Astrocyte (in vitro differentiated cells and primary cell): ENCODE data around the gene GLP1R. TPM values are rescaled to one million over a fixed set of nuclear protein-coding genes. Genes with fewer than 3 reads are reported as not detected.
A peak's percentile ranks its signal among the peaks of the same experiment; 100 is the strongest.
"Not testable (repeated sequence)": the region's sequence is repeated elsewhere in the genome, so short reads cannot be mapped to it uniquely, and the experiment has no call there.

ENCODE experiments used
- DNase-seq: peaks from one replicate; pipeline ENCODE4 v3.0.0-alpha.2; 2010; ENCODE audit warnings: low read depth
- FAIRE-seq: peaks from 2 replicates; lab custom pipeline; 2011; peaks lifted over from hg19 to GRCh38; lab: Jason Lieb, UNC
- H2AFZ ChIP-seq: 2 replicates; pipeline ENCODE4 v1.6.0; 2012; ENCODE audit warnings: low read depth, low read length, inconsistent platforms
- H3K27ac ChIP-seq: 2 replicates; pipeline ENCODE4 v1.5.1; 2011; ENCODE audit warnings: low read depth, low read length, inconsistent platforms
- H3K27me3 ChIP-seq: 2 replicates; pipeline ENCODE4 v1.6.0; 2011; ENCODE audit warnings: low read length, inconsistent platforms; ENCODE audit not compliant: insufficient read depth
- H3K36me3 ChIP-seq: 2 replicates; pipeline ENCODE4 v1.5.1; 2011; ENCODE audit warnings: low read length, inconsistent platforms; ENCODE audit not compliant: insufficient read depth
- H3K4me1 ChIP-seq: 2 replicates; pipeline ENCODE4 v1.5.1; 2011; ENCODE audit warnings: low read length, inconsistent platforms; ENCODE audit not compliant: insufficient read depth
- H3K4me2 ChIP-seq: 2 replicates; pipeline ENCODE4 v1.6.0; 2012; ENCODE audit warnings: low read length, inconsistent platforms
- H3K4me3 ChIP-seq: 2 replicates; pipeline ENCODE4 v1.5.1; 2011; ENCODE audit warnings: low read depth, mild to moderate bottlenecking, low read length, inconsistent platforms; ENCODE audit not compliant: insufficient read depth
- H3K79me2 ChIP-seq: 2 replicates; pipeline ENCODE4 v1.6.0; 2012; ENCODE audit warnings: mild to moderate bottlenecking, low read length, inconsistent platforms; ENCODE audit not compliant: insufficient read depth
- H3K9ac ChIP-seq: 2 replicates; pipeline ENCODE4 v1.6.0; 2012; ENCODE audit warnings: mild to moderate bottlenecking, low read length, inconsistent platforms
- H3K9me3 ChIP-seq: 2 replicates; pipeline ENCODE4 v1.5.1; 2012; ENCODE audit warnings: low read depth, mild to moderate bottlenecking, low read length, inconsistent platforms; ENCODE audit not compliant: insufficient read depth
- H4K20me1 ChIP-seq: 2 replicates; pipeline ENCODE4 v1.6.0; 2012; ENCODE audit warnings: low read length, inconsistent platforms; ENCODE audit not compliant: insufficient read depth
- H3K27ac Mint-ChIP-seq: one replicate; pipeline ENCODE4 v1.8.0; 2021; ENCODE audit warnings: mild to moderate bottlenecking, mixed read lengths; ENCODE audit not compliant: unreplicated experiment
- H3K27me3 Mint-ChIP-seq: one replicate; pipeline ENCODE4 v1.8.0; 2021; ENCODE audit warnings: low read depth, mixed read lengths; ENCODE audit not compliant: unreplicated experiment
- H3K36me3 Mint-ChIP-seq: one replicate; pipeline ENCODE4 v1.8.0; 2021; ENCODE audit warnings: low read depth, mixed read lengths; ENCODE audit not compliant: unreplicated experiment
- H3K4me1 Mint-ChIP-seq: one replicate; pipeline ENCODE4 v1.8.0; 2021; ENCODE audit warnings: low read depth, mixed read lengths; ENCODE audit not compliant: unreplicated experiment
- H3K4me3 Mint-ChIP-seq: one replicate; pipeline ENCODE4 v1.8.0; 2021; ENCODE audit warnings: mild to moderate bottlenecking, moderate library complexity, mixed read lengths; ENCODE audit not compliant: unreplicated experiment
- H3K9me3 Mint-ChIP-seq: one replicate; pipeline ENCODE4 v1.8.0; 2021; ENCODE audit warnings: mild to moderate bottlenecking, mixed read lengths; ENCODE audit not compliant: unreplicated experiment
- EZH2 ChIP-seq: IDR thresholded peaks from 2 replicates; pipeline ENCODE4 v1.6.1; 2012; ENCODE audit warnings: mild to moderate bottlenecking, low read length, inconsistent platforms; ENCODE audit not compliant: insufficient read depth
- total RNA-seq: library from RNA; stranded (reverse); gene quantifications from 2 replicates; pipeline ENCODE4 v1.2.1, GENCODE V29; 2021
- TF ChIP-seq, protein P1 (sequence below): IDR thresholded peaks from 2 replicates; pipeline ENCODE4 v1.5.1; 2011; ENCODE audit warnings: low read depth, mild to moderate bottlenecking, inconsistent platforms, low read length, moderate library complexity; ENCODE audit not compliant: insufficient read depth

Gene GLP1R
- total RNA-seq, 1 donor from 2014 or later = not detected

DNA sequence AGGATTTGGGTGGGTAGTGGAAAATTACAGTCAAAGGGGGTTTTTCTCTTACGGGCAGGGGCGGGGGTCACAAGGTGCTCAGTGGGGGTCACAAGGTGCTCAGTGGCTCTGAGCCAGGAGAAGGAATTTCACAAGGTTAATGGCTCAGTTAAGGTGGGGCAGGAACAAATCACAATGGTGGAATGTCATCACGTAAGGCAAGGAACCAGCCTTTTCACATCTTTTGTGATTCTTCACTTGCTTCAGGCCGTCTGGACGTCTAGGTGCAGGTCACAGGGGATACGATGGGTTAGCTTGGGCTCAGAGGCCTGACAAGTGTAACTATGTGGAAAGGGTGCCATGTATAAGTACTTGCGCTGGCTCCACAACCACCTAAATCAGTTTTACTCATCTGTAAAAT is 87.6 kb downstream of the GLP1R start:
- H3K9ac ChIP-seq, FAIRE-seq, H3K4me3 ChIP-seq, H4K20me1 ChIP-seq, H3K79me2 ChIP-seq, H3K4me1 Mint-ChIP-seq, H3K27ac Mint-ChIP-seq, H3K27me3 ChIP-seq, H3K4me2 ChIP-seq, DNase-seq, H3K36me3 ChIP-seq, H3K27ac ChIP-seq, H2AFZ ChIP-seq, H3K4me1 ChIP-seq, H3K9me3 ChIP-seq, H3K36me3 Mint-ChIP-seq, H3K4me3 Mint-ChIP-seq, H3K9me3 Mint-ChIP-seq: not testable (repeated sequence)
- H3K27me3 Mint-ChIP-seq = peaks cover 13% of the 10 kb centered on the region

DNA sequence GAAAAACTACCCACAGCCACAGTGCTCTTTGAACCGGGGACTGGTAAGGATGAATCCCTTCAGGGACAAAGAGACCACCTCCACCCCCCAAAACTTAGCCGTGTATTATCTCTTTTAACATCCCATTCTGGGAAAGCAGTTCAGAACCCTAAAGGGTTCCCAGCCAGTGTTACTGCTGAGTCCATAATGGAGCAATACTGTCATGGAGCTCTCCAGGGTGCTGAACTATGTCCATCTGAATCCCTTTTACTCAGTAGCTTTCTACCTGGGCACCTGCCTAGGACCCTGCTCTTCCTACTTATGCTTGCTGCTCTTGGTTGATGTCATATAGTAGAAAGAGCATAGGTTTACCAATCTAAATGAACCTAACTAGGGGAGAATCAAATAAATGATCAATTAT is 88.7 kb downstream of the GLP1R start:
- no peak for FAIRE-seq
- no peaks in the 10 kb centered on the region for H3K4me1 Mint-ChIP-seq
- no peak overlapping the region for H2AFZ ChIP-seq
- no peak overlapping the region for H3K4me3 Mint-ChIP-seq
- H3K36me3 Mint-ChIP-seq = no peaks in the 10 kb centered on the region
- H3K79me2 ChIP-seq = no peaks in the 10 kb centered on the region
- no peaks in the 10 kb centered on the region for H3K27me3 ChIP-seq
- H3K4me1 ChIP-seq = no peaks in the 10 kb centered on the region
- TF ChIP-seq EZH2 = no peak
- TF ChIP-seq, protein P1, sequence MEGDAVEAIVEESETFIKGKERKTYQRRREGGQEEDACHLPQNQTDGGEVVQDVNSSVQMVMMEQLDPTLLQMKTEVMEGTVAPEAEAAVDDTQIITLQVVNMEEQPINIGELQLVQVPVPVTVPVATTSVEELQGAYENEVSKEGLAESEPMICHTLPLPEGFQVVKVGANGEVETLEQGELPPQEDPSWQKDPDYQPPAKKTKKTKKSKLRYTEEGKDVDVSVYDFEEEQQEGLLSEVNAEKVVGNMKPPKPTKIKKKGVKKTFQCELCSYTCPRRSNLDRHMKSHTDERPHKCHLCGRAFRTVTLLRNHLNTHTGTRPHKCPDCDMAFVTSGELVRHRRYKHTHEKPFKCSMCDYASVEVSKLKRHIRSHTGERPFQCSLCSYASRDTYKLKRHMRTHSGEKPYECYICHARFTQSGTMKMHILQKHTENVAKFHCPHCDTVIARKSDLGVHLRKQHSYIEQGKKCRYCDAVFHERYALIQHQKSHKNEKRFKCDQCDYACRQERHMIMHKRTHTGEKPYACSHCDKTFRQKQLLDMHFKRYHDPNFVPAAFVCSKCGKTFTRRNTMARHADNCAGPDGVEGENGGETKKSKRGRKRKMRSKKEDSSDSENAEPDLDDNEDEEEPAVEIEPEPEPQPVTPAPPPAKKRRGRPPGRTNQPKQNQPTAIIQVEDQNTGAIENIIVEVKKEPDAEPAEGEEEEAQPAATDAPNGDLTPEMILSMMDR = no peak
- no peak overlapping the region for H3K9ac ChIP-seq
- no peak overlapping the region for H3K27ac ChIP-seq
- H3K9me3 ChIP-seq = no peaks in the 10 kb centered on the region
- H3K36me3 ChIP-seq = no peaks in the 10 kb centered on the region
- H3K4me2 ChIP-seq = no peak overlapping the region
- DNase-seq = peak; percentile 14
- H3K4me3 ChIP-seq = no peak overlapping the region
- no peaks in the 10 kb centered on the region for H4K20me1 ChIP-seq
- H3K9me3 Mint-ChIP-seq = no peaks in the 10 kb centered on the region
- H3K27me3 Mint-ChIP-seq = peaks cover 16% of the 10 kb centered on the region
- no peak overlapping the region for H3K27ac Mint-ChIP-seq

Other genes with a start within 250 kb of the GLP1R start
- gene SAYSD1, start 66.4 kb downstream of the GLP1R start, total RNA-seq = 8.8 and 9.4 TPM in 2 replicates
- 0.14 and 0.17 TPM in 2 replicates for gene KCNK5, start 180.7 kb downstream of the GLP1R start, total RNA-seq